ENCODE data around the gene ZNF536. TPM values are rescaled to one million over a fixed set of nuclear protein-coding genes. Genes with fewer than 3 reads are reported as not detected.

ZNF536 gene
- total RNA-seq, 3 donors from 2014 or later = 1.3 to 7.3 (median 1.3) TPM

GRCh38 chr19:30326393-30326710 is 45.8 kb upstream of the ZNF536 start:
- no peak for ATAC-seq
- no peak for DNase-seq
- H3K4me1 ChIP-seq (ENCODE audit: low read depth) = no peaks in the 10 kb centered on the region
- no peaks in the 10 kb centered on the region for H3K36me3 ChIP-seq (ENCODE audit: low read depth)
- H3K9me3 ChIP-seq = no peaks in the 10 kb centered on the region
- intact Hi-C loops (cut with DNase I, micrococcal nuclease) = no loop called here
- no peak overlapping the region for H3K4me3 ChIP-seq
- TF ChIP-seq, protein P1, sequence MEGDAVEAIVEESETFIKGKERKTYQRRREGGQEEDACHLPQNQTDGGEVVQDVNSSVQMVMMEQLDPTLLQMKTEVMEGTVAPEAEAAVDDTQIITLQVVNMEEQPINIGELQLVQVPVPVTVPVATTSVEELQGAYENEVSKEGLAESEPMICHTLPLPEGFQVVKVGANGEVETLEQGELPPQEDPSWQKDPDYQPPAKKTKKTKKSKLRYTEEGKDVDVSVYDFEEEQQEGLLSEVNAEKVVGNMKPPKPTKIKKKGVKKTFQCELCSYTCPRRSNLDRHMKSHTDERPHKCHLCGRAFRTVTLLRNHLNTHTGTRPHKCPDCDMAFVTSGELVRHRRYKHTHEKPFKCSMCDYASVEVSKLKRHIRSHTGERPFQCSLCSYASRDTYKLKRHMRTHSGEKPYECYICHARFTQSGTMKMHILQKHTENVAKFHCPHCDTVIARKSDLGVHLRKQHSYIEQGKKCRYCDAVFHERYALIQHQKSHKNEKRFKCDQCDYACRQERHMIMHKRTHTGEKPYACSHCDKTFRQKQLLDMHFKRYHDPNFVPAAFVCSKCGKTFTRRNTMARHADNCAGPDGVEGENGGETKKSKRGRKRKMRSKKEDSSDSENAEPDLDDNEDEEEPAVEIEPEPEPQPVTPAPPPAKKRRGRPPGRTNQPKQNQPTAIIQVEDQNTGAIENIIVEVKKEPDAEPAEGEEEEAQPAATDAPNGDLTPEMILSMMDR (IDR thresholded peaks at IDR 0.05) = no peak

- TF ChIP-seq, protein P1 (IDR thresholded peaks at IDR 0.05) = no peak
- ATAC-seq (no peak), DNase-seq (no peak)
- H3K4me3 ChIP-seq = no peak overlapping the region
- H3K9me3 ChIP-seq = no peaks in the 10 kb centered on the region
- no peaks in the 10 kb centered on the region for H3K36me3 ChIP-seq (ENCODE audit: low read depth)
- intact Hi-C loops (cut with DNase I, micrococcal nuclease) = no loop called here
- no peaks in the 10 kb centered on the region for H3K4me1 ChIP-seq (ENCODE audit: low read depth)
These were observed 44.9 kb upstream of the ZNF536 start for GRCh38 chr19:30327331-30327730.

- DNase-seq (no peak), ATAC-seq (no peak)
- TF ChIP-seq, protein P1 (IDR thresholded peaks at IDR 0.05) = no peak
- Histone ChIP-seq H3K9me3 (no peaks in the 10 kb centered on the region), H3K36me3 (ENCODE audit: low read depth) (no peaks in the 10 kb centered on the region), H3K4me1 (ENCODE audit: low read depth) (no peaks in the 10 kb centered on the region), H3K4me3 (no peak overlapping the region)
- intact Hi-C loops (cut with DNase I, micrococcal nuclease) = no loop called here
These were observed 44.1 kb upstream of the ZNF536 start for GRCh38 chr19:30328096-30328495.

DNA sequence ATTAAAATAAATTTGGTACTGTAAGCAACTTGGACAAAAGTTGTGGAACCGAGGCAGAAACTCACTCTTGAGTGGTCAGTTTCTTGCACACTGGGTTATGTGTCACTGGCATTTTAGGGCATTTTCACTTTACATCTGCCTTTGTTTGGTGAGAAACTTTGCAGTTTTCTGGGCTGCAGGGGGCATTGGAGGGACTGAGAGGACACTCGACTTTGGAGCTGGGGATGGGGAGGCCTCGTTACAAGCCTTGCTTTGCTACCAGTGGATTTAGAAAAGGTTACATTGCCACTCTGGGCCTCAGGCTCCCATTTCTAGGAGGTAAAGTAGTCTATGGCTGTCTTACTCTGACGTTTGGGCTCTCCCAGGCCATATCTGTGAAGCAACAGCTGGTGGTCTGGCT is 41.9 kb upstream of the ZNF536 start:
- Histone ChIP-seq H3K4me3 (no peak overlapping the region), H3K9me3 (no peaks in the 10 kb centered on the region), H3K4me1 (ENCODE audit: low read depth) (no peaks in the 10 kb centered on the region), H3K36me3 (ENCODE audit: low read depth) (no peaks in the 10 kb centered on the region)
- intact Hi-C loops (cut with DNase I, micrococcal nuclease) = no loop called here
- DNase-seq = no peak
- TF ChIP-seq, protein P1 (IDR thresholded peaks at IDR 0.05) = no peak
- no peak for ATAC-seq

- H3K4me3 ChIP-seq = no peak overlapping the region
- no peaks in the 10 kb centered on the region for H3K36me3 ChIP-seq (ENCODE audit: low read depth)
- no peak for ATAC-seq
- TF ChIP-seq, protein P1 (IDR thresholded peaks at IDR 0.05) = no peak
- DNase-seq = no peak
- H3K4me1 ChIP-seq (ENCODE audit: low read depth) = no peaks in the 10 kb centered on the region
- intact Hi-C loops (cut with DNase I, micrococcal nuclease) = no loop called here
- H3K9me3 ChIP-seq = no peaks in the 10 kb centered on the region
These were observed 39.5 kb upstream of the ZNF536 start for GRCh38 chr19:30332445-30333234.

Measured in mucosa of descending colon (tissue), 3 donors.